ENCODE measurements around the gene NPPB. TPM values are rescaled to one million over a fixed set of nuclear protein-coding genes. Genes with fewer than 3 reads are reported as not detected.

Gene NPPB
- total RNA-seq, 1 donor from 2014 or later = 7,162 TPM

DNA sequence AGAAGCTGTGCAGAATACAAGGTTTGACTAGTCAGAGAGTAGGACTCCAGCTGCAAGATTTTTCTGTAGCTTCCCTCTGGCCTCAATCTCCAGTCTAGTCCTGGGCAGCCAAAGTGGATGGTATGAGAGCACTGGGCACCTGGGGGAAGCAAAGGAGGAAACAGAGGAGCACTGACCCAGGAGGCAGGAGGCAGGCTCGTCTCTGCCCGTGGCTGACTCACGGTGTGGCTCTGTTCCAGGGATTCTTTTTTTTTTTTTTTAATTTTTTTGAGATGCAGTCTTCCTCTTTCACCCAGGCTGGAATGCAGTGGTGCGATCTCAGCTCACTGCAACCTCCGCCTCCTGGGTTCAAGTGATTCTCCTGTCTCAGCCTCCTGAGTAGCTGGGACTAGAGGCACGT is 4.1 kb upstream of the NPPB start:
- DNase-seq (ENCODE audit: low spot score) = no peak
- intact Hi-C loops (cut with DNase I) = no loop called here

DNA sequence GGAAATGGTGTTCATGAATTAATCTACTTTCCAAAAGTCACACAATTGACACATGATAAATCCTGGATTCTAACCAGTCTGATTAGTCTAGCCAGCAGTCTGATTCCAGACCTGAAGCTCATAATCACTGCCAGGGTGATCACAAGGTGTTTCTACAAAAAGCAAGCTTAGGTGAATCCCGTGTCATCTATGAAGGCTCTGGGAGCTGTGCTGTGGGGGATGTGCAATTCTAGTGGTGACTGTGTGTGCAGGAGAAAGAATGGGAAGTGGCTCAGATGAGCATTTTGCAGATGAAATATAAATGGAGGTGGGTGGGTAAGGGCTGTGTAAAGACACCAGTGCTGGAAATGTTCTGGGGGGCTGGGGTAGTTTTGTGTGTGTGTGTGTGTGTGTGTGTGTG is 1.8 kb upstream of the NPPB start:
- intact Hi-C loops (cut with DNase I) = no loop called here
- DNase-seq (ENCODE audit: low spot score) = no peak

DNA sequence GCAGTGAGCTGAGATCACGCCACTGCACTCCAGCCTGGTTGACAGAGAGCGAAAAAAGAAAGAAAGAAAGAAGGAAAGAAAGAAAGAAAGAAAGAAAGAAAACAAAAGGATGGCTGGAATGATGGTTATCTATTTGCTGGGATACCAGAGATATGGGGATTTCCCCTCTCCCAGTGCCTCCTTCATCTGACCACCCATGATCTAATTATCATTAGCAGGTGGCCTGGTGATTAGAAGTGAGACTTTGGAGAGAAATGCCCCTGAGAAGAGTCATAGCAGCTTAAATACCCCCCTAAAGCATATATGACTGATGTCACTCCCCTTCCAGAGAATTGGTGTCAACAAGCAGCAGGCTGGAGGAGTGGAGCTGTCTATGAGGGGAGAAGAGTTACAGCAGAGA is 1.3 kb upstream of the NPPB start:
- intact Hi-C loops (cut with DNase I) = no loop called here
- no peak for DNase-seq (ENCODE audit: low spot score)

DNA sequence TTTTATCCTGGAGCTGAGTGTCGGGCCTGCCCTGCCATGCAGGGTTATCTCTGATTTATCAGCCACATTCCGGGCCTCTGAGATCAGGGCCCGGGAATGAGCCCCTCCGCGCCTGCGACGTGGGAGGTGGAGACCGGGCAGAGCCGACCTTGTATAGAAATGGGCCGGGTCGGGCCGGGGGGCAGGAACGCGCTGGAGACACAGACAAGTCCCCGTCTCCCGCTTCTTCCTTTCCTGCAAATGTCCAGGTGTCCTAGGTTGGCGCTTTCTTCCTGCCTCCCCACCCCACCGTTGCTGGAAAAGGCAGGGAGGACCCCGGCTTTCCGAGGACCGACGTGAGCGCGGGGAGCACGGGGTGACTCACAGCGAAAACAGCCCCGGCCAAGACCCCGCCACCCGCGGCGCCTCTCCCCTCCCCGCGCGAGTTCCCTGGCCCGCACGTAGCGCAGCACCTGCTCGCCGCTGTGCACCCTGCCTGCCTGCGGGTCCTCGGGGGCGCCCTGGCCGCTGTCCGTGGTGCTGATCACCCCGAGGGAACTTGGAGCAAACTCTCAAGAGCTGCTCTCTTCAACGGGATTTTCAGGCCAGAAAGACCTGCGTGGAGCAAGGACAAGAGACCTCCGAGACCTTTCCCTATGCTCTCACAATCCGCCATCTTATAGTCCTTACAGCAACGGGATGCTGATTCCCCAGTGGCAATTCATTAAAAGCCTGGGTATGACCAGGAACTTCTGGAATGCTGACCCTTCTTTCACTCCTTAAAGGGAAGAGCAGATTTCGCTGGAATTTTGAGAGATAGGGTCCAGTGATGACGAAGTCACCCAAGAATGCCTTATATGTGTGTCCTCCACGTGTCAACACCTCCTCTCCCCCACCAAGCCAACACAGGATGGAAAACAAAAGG is 475 bp upstream of the NPPB start:
- intact Hi-C loops (cut with DNase I) = loop anchor here (1.0 kb wide), 2 partner anchors 15 to 28 kb away; no protein-coding TSS in a partner anchor
- peak; percentile 89 for DNase-seq (ENCODE audit: low spot score)

DNA sequence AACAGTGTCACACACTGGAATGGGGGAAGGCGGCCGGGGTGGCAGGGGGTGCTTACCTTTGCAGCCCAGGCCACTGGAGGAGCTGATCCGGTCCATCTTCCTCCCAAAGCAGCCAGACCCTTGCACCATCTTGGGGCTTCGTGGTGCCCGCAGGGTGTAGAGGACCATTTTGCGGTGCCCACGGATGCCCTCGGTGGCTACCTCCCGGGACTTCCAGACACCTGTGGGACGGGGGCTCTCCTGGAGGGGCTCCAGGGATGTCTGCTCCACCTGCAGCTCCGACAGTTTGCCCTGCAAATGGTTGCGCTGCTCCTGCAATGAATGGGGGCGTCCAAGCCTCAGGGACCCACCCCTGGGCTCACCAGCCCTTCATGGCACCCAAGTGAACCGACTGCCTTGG is 587 bp downstream of the NPPB start:
- DNase-seq (ENCODE audit: low spot score) = no peak
- intact Hi-C loops (cut with DNase I) = no loop called here

DNA sequence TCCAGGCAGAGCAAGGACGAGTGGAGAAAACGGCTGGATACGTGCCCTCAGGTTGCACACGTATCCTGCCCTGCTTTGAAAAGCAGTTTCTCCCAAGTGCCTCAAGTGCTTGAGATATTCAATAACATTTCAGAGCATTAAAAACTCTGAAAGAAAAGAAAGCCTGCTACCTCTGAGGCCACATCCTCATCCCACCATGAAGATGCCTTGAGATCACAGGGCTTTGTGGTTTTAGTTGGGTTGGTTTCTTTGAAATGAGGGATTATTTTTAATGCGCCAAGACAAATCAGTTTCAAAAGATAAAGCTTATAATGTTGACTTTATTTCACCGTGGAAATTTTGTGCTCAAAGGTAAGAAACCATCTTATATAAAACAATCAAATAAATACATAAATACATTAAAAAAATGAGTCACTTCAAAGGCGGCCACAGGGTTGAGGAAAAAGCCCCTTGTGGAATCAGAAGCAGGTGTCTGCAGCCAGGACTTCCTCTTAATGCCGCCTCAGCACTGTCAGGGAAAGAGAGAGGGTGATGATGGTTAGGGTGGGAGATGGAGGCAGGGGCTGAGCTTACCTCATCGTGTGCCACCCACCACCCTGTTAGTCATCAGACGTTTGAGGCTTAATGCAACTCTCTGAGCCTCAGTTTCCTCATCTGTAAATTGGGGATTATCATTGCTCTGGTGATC is 1.4 kb downstream of the NPPB start:
- no peak for DNase-seq (ENCODE audit: low spot score)
- intact Hi-C loops (cut with DNase I) = no loop called here

DNA sequence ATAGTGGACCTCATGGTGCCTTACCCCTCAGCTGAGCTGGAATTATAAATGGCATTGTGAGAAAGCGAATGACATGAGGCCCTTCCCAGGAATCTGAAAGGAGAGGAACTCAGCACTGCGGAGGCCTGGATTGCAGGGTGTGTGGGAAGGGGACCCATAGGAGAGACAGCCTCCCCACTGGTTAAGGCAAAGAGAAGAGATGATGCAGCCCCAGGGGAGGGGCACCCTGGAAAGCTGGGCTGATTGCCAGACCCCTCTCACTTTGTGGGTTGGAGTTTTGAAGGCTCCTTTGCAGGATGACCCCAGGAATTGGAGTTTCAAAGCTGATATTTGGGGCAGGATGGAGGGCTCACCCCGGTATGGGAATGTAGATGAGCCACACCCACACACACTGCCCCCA is 2.0 kb downstream of the NPPB start:
- intact Hi-C loops (cut with DNase I) = no loop called here
- no peak for DNase-seq (ENCODE audit: low spot score)

DNA sequence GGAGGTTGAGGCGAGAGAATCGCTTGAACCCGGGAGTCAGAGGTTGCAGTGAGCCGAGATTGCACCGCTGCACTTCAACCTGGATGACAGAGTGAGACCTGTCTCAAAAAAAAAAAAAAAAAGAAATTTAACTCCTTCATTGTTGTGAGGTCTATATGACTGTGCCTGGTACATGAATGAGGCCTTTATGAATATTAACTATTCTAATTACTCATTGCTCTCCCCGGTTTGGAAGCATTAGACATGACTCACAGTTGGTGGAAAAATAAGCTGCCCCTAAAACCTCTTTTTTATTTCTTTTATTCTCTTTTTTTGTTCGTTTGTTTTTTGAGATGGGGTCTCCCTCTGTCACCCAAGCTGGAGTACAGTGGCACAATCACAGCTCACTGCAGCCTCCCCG is 3.3 kb downstream of the NPPB start:
- DNase-seq (ENCODE audit: low spot score) = no peak
- intact Hi-C loops (cut with DNase I) = no loop called here

DNA sequence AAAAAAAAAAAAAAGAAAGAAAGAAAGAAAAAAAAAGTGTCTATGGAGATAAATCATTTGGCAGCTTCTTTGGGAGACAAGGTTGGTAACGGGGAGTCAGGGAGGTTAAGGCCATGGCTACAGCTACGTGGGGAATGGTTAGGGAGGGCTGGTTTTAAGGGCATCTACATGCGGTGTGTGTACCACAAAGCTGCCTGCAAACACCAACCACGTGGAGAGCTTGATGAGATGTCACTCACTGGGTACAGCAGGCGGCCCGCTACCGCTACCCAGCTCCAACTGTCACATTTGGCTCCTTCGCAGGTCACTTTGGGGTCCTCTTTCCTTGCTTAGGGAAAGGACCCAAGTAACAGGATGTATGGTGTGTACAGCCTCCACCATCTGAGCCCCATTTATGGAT is 4.2 kb downstream of the NPPB start:
- intact Hi-C loops (cut with DNase I) = no loop called here
- no peak for DNase-seq (ENCODE audit: low spot score)

DNA sequence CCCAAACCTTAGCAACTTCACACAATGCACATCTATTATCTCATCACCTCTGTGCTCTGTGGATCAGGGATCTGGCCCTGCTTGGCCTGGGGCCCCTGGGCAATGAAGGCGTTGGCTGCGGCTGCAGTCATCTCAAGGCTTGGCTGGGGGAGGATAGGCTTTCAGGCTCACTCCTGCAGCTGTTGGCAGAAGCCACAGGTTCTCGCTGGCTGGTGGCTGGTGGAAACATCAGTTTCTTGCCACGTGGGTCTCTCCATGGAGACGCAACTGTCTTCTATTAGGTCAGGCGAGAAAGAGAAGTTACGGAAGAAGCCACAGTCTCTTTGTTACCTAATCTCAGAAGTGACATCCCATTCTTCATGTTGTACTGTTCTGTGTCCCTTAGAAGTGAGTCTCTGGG is 7.6 kb downstream of the NPPB start:
- intact Hi-C loops (cut with DNase I) = no loop called here
- no peak for DNase-seq (ENCODE audit: low spot score)

DNA sequence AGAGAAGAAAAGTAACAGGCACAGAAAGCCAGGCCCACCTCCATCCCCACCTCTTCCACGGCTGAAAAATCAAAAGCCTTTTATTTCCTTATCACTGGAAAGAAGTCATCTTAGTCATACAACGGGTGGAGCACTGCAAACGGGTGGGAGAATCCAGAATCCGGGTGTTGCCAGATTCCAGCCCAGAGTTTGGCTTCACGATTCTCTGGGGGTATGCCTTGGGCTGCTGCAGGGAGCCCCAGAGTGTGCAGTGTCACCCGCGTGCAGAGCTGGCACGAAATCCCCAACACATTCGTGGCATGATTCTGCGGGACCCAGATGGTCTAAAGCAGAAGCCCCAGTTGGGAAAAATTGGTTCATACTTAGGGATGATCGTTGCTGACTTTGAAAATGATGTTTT is 8.6 kb downstream of the NPPB start:
- intact Hi-C loops (cut with DNase I) = no loop called here
- DNase-seq (ENCODE audit: low spot score) = no peak

DNA sequence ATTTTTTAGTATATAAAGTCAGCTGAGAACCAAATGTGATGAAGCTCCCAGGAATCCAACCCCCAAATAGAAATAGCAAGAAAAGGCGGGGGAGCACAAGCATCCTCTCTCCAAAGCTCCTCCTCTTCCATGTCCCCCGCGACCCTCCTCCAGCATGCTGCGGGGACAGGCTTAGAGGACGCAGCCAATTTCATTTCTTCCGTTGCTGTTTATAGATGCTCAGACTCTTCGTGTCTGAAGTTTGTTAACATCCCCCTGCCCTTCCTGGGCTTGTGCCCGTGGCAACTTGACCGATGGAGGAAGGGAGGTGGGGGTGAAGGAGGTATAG is 10.4 kb downstream of the NPPB start:
- intact Hi-C loops (cut with DNase I) = no loop called here
- DNase-seq (ENCODE audit: low spot score) = no peak

DNA sequence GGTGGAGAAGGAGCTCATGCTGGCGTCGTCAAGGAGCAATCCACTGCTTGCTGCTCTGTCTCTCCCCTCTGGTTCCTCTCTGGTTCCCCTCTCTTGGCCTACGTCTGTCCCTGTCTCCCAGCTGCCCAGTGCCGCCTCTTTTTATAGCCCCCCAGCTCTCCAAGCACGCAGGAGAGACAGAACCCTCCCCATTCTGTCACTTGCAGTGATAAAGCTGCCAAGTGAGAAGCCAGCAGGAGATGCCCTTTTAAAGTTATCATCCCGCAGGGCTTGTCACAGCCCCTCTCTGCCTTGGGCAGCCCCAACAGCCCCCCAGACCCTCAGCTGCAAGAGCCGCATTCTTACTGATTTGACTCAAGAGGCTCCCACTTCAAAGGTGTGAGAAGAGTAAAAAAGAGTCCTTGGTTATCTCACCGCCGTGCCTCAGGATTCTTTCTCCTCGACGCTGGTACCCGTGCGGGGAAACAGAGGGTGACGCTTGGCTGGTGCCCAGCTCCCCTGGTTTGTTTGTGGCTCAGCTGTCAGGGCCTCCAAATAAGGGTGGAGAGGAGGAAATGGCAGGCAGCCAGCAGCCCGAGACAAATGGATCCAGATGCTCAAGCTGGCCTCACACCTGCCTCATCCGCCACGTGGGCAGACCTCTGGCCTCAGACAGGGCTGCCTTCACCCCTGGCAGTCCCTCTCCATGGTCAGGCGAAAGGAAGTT is 10.9 kb downstream of the NPPB start, which contains the start of gene NPPA:
NPPA (minus strand) TSS at position 117 of the 706 bp plus-strand sequence; CDS start at position 18, 99 bp downstream.
- peak; percentile 88 for DNase-seq (ENCODE audit: low spot score)
- intact Hi-C loops (cut with DNase I) = no loop called here

DNA sequence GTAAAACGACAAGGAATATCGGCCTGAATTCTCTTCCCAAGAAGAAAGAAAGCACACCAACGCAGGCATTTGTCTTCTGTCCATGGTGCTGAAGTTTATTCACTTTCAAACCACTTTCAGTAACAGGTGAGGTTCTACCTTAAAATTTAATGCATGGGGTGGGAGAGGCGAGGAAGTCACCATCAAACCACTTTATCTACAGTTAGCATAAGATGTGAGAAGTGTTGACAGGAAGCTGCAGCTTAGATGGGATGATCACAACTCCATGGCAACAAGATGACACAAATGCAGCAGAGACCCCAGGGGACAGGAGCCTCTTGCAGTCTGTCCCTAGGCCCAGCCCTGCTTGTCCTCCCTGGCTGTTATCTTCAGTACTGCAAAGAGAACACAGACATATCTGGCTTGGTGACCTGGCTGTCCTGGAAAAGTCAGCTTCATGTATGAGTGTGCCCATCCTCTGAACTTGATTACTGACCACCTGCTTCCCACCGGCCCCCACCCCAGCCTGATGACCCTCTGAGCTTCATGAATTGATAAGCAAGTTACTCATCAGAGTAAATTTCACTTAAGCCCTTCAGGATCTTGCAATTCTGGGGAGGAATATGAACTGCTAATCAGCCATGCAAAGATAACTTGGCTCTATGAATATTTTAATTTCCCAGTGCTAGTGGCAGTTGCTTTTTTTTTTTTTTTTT is 13.0 kb downstream of the NPPB start:
- DNase-seq (ENCODE audit: low spot score) = no peak
- intact Hi-C loops (cut with DNase I) = no loop called here

DNA sequence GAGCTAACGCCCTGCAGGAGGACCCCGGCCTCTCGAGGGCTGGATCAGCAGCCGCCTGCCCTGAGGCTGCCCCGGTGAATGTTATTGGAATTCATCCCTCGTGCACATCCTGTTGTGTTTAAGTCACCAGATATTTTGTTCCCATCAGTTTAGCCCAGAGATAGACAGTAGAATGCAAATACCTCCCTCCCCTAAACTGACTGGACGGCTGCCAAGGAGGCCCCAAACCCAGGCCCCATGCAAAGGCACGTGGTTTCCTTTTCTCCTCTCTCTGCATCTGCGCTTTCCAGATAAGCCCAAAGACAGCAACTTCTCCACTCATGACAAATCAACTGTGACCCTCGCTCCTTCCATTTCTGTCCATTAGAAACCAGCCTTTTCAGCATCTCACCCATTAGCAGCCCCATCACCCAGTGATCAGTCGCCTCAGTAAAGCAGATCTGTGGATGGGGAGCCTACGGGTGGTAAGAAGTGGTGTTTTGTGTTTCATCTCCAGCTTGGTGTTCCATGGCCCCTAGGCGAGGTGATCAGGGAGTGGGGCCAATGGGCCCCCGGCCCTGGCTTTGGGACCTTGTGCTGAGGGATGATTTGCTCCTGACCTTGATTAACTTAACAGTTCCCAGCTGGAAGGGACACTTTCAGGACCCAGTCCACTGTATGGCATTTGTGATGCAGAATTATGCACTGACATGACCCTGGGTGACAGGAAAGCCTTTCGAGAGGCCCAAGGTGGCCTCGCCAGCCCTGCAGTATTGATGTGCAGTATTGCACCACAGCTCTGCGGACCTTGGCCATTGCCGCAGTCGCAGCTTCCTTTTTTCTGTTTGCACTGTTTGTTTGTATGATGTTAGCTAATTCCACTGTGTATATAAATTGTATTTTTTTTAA is 16.3 kb downstream of the NPPB start:
- intact Hi-C loops (cut with DNase I) = no loop called here
- DNase-seq (ENCODE audit: low spot score) = no peak

DNA sequence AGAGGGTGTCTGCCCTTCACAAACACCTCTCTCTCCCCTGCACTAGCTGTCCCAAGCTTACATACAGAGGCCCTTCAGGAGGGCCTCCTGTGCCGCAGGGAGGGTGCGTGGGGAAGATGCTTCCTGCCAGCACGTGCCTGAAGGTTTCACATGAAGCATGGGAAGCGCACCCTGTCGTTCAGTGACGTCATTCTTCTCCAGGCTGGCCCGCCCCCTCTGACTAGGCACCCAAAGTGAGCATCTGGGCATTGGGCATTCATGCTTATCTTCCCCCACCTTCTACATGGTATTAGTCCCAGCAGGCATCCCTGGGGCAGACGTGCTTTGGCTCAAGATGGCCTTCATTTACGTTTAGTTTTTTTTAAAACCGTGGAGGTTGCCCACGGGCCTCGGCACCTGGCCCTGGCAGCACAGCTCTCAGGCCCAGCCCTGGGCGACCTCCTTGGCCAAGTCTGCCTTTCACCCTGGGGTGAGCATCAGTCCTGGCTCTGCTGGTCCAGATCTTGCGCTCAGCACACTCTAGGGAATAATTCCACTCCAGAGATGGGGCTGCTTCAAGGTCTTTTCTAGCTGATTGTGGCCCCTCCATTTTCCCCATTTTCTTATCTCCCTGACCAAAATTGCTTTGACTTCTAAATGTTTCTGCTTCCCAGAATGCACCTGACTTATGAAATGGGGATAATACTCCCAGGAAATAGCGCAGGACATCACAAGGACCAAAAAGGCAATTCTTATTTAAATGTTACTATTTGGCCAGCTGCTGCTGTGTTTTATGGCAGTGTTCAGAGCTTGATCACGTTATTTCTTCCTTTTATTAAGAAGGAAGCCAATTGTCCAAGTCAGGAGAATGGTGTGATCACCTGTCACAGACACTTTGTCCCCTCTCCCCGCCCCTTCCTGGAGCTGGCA is 17.2 kb downstream of the NPPB start:
- DNase-seq (ENCODE audit: low spot score) = no peak
- intact Hi-C loops (cut with DNase I) = loop anchor here (1.0 kb wide), 1 partner anchor 47 kb away; no protein-coding TSS in a partner anchor

DNA sequence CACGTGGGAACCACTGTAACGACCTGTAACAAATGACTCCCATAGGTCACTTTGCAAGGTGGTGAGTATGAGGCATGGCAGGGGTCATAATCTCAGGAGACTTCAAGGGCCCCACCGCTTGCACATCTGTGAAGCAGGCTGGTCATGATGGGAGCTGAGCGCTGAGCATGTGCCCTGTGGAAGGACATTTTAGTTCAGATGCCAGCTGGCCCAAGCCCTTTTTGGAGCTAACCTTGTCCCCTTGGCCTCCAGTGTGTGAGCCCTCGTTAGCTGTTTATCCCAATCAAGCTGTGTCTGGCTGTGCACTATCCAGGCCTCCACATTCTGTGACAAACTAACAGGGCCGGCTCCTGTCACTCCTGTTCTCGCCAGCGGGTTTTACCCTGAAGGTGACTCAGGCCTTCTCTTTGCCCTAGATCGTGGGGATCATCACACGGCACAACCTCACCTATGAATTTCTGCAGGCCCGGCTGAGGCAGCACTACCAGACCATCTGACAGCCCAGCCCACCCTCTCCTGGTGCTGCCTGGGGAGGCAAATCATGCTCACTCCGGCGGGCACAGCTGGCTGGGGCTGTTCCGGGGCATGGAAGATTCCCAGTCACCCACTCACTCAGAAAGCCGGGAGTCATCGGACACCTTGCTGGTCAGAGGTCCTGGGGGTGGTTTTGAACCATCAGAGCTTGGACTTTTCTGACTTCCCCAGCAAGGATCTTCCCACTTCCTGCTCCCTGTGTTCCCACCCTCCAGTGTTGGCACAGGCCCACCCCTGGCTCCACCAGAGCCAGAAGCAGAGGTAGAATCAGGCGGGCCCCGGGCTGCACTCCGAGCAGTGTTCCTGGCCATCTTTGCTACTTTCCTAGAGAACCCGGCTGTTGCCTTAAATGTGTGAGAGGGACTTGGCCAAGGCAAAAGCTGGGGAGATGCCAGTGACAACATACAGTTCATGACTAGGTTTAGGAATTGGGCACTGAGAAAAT is 18.7 kb downstream of the NPPB start:
- intact Hi-C loops (cut with DNase I) = loop anchor here (5.0 kb wide), 2 partner anchors 127 to 192 kb away; no protein-coding TSS in a partner anchor
- no peak for DNase-seq (ENCODE audit: low spot score)

Data from cardiac septum (tissue), 1 donor.